ENCODE results near the gene THOC6.

THOC6 gene

DNA sequence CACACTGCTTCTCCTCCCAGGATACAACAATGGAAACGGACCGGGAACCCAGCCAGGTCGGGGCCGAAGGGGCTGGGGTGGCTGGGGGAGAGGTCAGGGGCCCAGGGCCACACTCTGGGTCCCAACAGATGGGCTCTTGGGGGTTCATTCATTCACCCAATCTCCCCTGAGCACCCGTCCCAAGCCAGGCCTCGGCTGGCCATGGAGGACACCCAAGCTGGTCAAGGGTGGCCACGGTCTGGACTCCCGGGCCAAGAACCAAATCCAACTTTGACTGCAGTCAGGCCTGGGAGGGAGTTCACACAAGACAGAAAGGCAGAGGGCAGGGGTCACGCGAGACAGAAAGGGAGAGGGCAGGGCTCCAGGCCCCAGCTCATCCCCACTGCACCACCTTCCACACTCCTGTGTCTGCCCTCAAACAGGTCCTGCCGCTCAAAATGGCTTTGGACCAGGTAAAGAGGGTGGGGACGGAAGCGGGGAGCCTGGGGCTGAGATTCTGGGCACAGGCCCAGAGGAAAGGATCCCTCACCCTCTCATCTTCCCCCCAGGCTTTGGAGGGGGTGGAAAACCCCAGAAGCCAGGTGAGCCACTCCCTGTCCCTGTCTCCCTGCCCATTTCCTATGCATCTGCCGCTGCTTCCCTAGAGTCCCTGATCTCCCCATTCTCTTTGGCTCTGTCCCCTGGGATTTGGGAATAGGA lies 31.3 kb upstream of the THOC6 start:
- DNase-seq = no peak

GRCh38 chr16:2996298-2996697 lies 27.5 kb upstream of the THOC6 start:
- no peak for DNase-seq

DNA sequence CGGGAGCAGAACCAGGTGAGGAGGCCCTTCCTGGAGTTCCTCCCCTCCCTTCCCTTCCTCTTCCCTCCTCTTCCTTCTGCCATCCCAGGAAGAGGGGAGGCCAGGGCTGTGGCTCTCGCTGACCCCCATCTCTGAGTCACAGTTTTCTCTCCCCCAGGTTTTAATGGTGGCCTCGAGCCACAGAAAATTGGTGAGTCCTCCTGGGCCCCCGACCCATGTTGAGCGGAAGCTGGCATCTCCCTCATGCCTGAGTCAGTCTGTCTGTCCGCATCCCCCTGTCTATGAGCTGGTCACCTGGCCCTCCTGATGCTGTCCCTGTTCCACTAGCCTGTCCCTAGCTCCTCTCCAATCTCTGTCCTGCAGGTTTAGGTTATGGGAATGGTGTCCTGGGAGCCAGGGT lies 23.9 kb upstream of the THOC6 start:
- DNase-seq = no peak

- no peak for DNase-seq
These were observed 23.3 kb upstream of the THOC6 start for GRCh38 chr16:3000540-3000939.

DNA sequence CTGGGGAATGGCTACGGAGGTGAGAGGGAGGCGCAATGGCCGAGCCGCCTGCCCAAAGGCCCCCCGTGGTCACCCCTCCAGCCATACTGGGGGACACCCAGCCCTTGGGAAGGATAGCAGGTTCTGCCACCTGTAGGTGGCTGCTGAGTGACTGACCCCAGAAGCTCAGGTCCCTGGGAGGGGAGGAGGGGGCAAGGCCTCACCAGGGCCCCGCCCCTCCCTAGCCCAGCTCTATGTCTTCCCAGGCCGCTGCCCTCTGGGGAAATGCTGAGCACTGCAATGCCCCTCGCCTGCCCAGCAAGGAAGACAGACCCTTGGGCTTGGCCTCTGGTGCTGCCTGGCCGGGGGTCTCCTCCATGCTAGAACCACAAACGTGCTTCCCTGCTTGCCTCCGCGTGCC lies 22.5 kb upstream of the THOC6 start:
- DNase-seq = no peak

DNA sequence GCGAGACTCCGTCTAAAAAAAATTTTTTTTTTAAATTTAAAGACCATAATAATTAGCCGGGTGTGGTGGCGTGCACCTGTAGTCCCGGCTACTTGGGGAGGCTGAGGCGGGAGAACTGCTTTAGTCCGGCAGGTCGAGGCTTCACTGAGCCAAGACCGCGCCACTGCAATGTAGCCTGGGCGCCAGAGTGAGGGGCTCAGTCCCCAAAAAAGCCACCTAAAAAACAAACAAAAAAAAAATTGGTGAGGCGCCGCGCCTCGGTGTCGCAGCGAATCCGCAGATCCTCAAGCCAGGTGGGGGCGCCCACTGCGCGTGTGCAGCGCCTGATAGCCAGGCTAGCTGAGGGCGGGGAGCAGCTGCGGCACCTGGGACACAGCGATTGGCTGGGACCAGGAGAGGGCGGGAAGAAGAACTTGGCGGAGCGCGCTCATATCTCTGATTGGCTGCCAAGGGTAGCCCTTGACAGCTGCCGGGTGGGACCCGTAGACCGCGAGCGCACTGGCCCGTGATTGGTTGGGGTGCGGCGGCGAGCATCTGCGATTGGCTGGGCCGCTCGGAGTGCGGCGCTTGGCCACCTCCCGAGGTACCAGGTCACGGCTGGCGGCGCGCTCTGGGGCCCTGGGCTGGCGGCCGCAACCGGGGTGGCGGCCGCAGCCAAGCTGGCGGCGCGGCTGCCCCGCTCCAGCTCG lies 20.1 kb upstream of the THOC6 start:
- DNase-seq = peak; percentile 95

GRCh38 chr16:3004319-3004718 lies 19.5 kb upstream of the THOC6 start:
- no peak for DNase-seq

GRCh38 chr16:3004781-3005284 lies 19.0 kb upstream of the THOC6 start:
- DNase-seq = no peak

DNA sequence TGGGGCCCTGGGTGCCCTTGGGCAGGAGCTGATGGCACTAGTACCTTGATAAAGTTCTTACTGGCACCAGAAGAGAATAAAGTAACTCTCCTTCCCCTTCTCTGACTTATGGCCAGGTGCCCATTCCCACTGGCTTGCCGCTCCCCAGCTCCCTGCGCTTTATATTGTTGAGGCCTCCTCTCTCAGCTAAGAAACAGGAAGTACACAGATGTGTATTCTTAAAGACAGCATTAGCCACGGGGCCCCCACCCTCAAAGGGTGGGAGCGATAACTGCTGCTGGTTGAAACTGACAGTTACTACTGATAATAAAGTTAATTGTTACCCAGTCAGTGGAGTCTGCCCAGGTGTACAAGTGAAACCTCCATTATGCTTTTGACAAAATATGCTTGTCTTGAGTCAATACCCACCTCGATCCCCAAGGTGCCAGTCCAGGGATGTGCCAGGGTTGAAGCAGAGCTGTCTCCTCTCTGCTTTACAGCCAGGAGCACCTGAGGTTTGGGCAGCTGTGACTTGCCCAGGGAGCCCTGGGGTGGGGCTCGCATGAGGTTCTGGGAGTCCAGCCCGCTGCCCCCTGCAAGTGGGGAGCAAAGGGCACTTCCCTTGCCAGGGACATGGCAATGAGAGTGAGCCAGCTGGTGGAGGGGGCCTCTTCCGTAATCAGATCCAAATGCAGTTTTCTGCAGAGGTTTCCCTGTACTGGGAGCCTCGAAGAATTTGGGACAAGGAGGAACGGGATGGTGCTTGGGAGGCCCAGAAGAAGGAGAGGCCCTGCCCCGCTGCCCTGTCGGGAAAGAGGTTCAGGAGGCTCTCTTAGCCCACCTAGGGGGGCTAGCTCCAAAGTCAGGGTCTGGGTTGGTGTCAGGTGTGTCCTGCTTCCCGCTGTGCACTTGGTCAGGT lies 16.5 kb upstream of the THOC6 start:
- no peak for DNase-seq

DNA sequence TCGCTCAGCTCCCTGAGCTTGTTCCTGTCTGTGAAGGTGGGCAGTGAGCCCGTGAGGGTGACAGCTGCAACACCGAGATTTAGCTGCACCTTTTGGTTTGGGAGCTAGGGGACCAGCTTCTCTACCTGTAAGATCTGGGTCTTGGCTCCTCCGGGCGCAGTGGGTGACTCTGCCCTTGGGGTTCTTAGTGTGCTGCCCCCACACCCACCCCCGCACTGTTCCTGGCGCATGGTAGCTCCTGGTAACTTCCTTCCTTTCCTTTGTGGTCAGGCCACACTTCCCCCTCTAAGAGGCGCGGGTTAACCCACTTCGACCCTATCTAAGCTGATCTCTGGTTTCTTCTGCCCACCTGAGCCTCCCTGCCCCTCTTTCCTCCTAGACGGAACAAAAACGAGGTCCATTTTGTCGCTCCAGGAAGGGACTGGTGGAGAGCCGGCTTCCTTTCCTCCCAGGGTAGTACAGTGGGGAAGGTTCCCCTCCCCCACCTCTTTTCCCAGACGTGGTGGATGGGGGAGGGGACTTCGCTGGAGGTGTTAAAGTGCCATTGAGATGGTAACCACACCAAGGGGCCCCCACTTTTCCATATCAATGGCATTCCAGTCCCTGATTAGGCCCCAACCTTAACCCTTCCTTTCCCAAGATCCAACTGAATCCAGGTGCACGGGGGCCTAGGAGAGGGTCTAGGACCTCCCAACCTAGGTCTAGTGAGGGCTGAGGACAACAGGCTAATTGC lies 15.7 kb upstream of the THOC6 start:
- DNase-seq = no peak

GRCh38 chr16:3008690-3009037 lies 15.2 kb upstream of the THOC6 start:
- DNase-seq = no peak

- no peak for DNase-seq
These were observed 14.1 kb upstream of the THOC6 start for GRCh38 chr16:3009568-3010390.

- DNase-seq = no peak
These were observed 13.3 kb upstream of the THOC6 start for GRCh38 chr16:3010510-3010909.

DNA sequence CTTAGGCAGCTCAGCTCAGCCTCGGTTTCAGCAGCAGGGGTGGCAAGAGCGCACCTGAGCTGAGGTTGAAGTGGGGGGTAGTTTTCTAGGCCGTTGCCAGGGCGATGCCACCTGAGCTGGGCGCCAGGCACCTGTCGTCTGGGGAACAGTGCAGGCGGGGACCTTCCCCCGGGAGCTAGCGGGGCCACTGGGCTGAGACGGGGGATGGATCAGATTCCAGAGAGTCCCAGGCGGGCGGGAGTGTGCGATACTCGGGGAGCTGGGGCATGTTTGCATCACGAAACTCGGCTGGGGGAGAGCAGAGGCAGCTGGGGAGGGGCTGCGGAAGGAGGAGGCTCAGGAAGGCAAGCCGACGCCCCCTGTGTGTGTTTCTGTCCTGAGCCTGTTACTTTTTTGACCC lies 11.6 kb upstream of the THOC6 start:
- no peak for DNase-seq

DNA sequence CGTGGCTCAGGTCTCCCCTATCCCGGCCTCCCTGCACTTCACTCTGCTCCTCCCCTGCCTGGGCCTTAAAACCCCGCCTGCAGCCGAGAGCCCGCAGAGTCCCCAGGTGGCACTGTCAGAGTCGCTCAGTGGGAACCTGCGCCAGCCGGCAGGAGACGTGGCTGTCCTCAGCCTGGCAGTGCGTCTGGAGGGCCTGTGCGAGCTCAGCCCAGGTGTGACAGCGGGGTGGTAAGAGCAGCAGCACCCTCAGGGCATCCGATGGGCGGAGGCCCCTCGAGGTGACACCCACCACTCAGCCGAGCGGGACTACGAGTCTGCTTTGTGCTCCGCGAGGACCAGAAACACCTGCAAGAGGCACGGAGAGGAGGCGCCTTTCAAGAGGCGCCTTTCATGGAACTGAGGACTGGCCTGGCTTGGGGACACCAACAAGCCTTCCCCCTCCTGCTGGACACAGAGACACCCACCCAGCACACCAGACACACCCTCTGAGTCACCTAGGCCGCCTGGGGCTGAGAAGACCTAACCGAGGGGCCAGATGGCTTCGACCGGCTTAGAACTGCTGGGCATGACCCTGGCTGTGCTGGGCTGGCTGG lies 10.9 kb upstream of the THOC6 start, which contains the start of gene CLDN9:
CLDN9 (plus strand) TSS at position 96 of the 593 bp plus-strand sequence; CDS start at position 536, 440 bp downstream.
- DNase-seq = no peak

- DNase-seq = no peak
These were observed 10.3 kb upstream of the THOC6 start for GRCh38 chr16:3013491-3013951.

DNA sequence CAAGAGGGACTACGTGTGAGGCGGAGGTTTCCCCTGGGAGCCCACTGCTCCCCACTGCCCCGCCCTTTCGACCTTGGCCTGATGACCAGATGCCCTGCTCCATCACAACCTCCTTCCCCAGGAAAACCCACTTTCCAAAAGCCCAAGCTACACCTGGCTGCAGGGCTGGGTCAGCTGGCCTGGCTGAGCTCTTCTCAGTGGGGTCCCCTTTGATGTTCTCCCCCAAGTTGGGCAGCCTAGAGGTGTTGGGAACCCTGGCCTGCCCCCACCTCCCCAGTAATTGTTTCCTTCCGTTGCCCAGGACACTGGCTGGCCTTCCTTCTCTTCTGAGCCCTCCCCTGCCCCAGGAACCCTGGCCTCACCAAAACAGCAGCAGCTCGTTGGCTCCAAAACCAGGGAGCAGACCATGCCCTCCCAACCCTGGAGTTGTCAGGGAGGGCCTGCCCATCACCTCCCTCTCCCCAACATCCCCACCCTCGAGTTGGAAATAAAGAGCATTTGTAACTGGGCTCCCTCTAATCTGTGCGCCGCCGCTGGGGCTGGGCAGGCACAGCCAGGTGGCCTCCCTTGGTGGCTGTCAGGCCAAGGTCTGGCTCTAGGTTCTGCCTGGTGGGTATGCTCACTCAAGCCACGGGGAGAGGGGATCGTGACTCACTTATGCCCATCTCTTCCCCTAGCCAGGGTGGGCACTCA lies 9.7 kb upstream of the THOC6 start:
- no peak for DNase-seq

DNA sequence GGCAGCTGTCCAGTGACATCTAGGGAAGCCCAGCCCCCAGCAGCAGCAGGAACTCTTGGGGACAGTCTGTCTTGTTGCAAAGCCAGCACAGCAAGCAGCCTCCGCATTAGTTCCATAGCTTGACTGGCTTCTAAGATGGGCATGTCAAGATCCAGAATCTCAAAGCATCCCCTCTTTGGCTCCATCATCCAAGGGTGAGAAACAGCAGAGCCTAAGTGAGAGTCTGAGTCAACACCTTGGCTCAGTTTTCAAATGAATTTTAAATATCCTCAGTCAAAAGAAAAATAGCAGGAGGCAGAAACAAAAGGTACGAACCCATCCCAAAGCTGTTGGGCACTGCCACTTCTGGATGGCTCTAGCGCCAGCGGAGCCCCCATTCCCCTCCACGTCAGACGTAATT lies 8.9 kb upstream of the THOC6 start:
- no peak for DNase-seq

DNA sequence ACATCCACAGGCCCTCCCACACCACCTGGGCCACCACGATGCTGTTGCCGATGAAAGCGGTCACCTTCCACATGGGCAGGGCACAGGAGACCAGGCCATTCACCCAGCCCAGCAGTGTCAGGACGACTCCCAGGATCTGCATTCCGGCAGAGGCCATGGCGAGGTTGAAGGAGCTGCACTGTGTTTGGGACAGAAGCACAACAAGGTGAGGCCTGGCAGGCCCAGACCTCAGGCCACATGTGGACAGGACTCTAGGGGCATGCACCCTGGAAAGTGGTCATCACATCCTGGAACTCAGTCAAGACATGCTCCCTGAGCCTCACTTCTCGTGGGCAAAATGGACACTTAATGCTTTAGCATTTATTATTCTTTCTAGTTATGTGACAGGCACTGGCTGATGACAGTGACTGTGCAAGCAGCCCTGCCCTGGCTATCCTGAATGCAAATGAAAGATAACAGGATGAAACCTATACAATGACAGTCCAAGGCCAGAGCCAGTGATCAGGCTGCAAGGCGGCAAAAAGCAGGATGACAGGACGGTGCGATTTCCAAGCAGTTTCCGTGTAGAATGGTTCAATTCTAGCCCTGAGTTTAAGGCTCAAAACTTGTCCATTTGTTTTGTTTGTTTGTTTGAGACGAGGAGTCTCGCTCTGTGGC lies 7.8 kb upstream of the THOC6 start:
- no peak for DNase-seq

- DNase-seq = no peak
These were observed 6.5 kb upstream of the THOC6 start for GRCh38 chr16:3017344-3017743.
